NCI-H82 treated with DMSO at 0.1 percent for 48 hours (cell line): ENCODE measurements around the gene HEBP2.
"Not testable (repeated sequence)": the region's sequence is repeated elsewhere in the genome, so short reads cannot be mapped to it uniquely, and the experiment has no call there.

Experiments
- DNase-seq: peaks from one replicate; lab custom pipeline; 2025; ENCODE audit not compliant: unreplicated experiment; lab: John Stamatoyannopoulos, UW

Gene HEBP2

GRCh38 chr6:138424004-138424904 is 20.2 kb downstream of the HEBP2 start:
- DNase-seq = no peak

DNA sequence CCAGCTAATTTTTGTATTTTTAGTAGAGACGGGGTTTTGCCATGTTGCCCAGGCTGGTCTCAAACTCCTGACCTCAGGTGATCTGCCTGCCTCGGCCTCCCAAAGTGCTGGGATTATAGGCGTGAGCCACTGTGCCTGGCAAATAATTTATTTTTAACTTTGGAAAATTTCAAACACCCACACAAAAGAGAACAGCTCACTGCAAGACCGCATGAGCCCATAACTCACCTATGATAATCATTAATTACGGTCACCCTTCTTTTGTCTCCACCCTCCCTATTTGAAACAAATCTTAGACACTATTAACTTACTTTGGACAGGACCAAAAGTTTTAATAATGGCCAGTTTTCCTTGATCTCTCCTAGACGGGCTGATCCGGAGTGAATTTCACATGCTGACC is 21.2 kb downstream of the HEBP2 start:
- not testable (repeated sequence) for DNase-seq

DNA sequence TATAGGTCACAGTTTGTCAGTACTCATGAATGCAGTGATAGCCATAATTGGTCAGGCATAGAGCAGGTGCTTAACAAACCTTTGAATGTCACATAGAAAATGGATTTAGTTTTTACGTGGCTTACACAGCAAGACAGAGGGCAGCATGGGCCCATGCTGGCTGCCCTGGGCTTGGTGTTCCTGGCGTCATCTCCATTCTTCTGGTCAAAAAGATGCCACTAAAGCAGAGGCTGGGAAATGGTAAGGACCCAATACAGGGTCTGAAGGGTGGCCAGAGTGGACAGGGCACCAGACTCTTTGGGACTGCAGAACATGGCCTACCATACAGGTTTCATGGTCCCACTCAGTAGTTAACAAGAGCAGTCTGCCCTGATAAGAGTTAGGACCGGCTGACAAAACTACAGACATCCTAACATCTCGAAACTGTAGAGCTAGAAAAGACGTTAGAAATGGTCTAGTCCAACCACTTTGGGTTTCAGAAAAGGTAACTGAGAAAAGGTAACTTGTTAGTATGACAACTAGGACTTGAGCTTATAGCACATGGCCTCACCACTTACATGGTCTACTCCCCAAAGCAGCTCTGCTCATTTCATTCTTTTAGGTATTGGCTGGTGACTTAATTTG is 22.6 kb downstream of the HEBP2 start:
- DNase-seq = no peak

DNA sequence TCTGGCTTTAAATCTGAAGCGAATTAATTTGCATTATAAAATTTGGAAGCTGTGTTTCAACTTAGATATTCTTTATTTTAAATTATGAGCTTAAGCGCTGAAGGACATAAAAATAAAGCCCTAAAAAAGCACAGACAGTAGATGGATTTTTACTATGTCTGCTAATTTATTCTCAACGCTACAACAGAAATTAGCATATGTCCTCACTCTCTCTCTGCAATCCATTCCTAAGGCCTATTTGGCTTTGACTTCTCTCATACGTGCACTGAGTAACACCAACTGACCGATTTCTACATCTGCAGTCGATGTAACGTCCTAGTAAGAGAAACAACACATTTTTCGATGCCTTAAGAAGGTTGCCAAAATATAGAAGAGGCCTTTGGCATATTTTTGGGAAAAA is 23.7 kb downstream of the HEBP2 start:
- DNase-seq = no peak

DNA sequence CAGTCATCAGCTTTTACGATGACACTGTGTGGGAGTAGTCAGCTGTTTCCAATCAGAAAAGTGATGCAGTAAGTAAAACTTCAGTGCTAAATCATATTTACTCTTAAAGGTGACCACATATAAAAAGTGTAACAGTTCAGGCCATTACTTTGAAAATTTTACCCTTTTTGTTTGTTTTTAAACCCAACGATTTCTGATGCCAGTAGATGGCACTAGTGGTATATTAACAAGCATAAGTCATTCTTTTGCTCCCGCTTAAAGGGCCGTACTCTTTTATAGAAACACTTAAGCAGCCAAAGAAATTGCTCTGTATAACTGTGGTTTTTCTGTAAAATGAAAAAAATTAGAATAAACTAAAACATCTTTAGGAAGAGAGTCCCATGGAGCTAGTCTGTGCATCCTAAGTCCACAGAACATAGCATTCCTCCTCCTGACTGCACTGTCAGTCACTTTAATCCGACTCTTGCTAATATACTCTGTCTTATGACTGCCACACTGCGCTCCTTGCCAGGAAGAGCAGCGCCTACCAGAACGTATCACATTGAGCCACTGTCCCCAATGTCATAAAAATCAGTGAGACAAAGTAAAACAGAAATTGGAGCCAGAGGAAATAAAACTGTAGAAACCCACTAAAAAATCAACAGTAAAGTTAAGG is 25.0 kb downstream of the HEBP2 start:
- peak; percentile 55 for DNase-seq

DNA sequence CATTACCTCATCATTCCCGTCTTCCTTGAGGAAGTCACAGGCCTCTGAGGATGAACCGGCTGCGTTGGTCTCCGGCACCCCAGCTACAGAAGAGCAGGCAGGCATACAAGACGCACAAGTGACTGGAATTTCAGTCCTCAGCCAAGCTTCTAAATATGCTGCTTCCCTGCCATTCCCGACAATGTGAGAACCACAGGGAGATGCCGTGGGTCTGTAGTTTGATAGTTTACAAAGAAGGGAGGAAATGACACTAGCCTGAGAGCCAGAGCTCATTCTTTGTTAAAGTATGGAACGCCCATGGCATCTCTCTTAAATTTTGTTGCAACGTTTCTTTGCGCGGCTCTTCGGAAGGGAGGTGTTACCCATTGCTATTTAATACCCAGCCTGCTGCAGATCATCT is 25.7 kb downstream of the HEBP2 start:
- no peak for DNase-seq

DNA sequence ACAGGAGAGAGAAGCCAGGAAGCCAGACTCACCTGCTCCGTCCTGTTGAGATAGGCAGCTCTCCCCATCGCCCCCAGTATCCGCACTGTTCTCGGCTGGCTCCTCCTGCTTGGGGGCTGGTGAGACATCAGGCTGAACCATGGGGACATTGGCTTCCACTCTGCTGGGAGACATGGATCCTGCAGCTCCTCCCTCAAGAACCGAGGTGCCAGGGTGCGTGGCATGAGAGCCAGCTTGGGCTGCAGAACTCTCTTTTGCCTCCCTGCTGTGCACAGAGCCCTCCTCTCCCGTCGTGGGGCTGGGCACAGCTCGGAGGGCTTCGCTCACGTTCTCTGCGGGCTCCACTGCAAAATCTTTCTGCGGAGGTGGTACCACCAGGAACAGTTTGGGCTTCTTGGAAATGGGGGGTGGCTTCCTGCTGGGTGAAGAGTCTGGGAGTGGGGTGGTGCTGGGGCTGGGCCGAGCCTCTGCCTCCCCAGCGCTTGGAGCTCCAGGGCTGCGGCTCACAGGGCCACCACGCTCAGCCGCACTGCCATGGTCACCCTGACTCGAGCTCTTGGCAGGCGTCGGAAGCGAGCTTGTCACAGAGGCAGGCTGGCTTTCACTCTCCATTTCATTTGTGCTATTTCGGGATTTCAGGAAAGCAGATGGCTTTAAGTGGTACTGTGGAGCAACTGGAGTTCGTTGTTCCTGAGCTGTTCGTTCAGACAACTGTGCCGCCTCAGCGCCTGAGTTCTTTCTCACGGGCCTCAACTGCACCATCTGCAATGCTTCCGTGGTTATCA is 26.5 kb downstream of the HEBP2 start:
- DNase-seq = no peak

GRCh38 chr6:138431256-138432062 is 27.4 kb downstream of the HEBP2 start:
- DNase-seq = no peak

DNA sequence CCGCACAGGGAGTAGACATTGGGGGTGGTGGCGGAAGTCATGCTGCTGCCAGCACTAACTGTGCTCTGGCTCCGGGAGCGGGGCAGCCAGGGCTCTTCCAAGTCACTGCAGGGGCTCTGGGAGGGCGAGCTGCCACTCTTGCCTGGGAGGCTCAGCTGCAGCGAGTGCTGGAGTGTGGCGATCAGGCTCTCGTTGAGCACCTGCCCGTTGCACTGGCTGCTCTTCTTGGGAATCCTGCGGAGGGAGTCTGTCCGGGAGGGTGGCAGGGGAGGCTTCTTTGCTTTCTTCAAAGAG is 28.0 kb downstream of the HEBP2 start:
- DNase-seq = no peak

DNA sequence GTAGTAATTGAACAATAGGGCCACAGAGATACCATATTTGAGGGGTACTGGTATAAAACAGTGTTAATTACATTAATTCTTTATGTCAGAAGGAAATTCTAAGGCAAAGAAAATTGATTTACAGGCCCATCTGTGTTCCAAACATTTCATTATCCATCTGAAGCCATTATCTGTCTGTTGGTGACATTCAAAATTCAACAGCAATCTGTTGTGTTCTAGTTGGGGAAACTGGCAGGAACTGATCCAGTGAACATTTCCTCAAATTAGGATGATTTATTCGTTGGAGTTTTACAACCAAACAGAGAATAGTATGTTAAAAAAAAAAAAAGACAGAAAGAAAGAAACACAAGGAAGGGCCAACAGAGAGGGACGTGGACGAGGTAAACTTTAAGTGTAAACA is 30.1 kb downstream of the HEBP2 start:
- no peak for DNase-seq

- no peak for DNase-seq
These were observed 30.9 kb downstream of the HEBP2 start for GRCh38 chr6:138434925-138435324.

DNA sequence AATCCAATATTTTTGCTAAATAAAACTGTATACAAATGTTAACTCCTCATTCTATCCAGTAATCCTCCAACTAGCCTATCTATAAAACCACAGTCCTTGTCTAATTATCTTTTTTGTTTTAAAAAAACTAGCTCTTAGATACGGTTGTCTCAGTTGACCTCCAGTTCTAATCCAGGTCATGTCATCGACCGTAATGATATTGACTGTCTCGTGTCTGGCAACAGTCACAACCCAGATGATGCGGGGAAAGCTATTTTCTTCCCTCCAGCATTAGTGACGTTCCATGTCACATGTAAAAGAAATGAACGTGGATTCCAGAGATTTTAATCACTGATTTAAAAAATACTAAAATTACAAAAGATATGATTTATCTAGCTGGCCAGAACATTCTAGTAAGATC is 35.5 kb downstream of the HEBP2 start:
- DNase-seq = no peak

DNA sequence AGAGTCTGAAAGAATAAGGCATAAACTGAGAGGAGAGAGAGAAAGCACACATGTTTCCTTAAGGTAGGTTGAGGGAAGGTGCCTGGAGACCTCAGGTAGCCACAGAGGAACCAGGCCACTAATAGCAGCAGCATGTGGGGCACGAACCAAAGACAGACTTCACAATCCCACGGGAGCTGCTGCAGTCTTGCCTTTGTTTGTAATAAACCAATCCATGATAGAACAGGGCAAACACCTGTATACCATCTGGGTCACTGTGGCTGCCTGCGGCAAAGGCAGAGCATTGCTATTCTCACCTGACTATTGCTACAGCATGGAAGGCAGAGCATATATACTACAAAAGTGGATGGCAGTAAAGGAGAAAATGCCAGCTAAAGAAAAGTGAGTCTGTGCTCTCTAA is 36.3 kb downstream of the HEBP2 start:
- no peak for DNase-seq

GRCh38 chr6:138440758-138441357 is 36.8 kb downstream of the HEBP2 start:
- no peak for DNase-seq

GRCh38 chr6:138441965-138442364 is 37.9 kb downstream of the HEBP2 start:
- DNase-seq = no peak

DNA sequence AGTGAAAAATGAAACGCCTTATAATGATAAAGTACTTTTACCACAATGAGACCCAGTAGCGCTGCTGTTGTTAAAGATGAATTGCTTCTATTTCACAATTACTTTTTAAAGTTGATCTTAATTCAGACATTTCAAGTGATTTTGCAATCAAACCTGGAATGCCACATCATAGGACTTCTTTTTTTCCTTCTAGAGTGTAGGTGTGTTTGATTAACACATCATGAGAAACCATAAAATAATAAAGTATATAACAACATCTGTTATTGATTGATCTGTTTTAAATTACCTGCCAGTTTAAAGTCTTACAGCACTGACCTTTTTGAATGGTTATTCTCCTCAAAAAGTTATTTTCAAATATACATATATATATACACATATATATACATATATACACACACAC is 38.6 kb downstream of the HEBP2 start:
- DNase-seq = no peak

DNA sequence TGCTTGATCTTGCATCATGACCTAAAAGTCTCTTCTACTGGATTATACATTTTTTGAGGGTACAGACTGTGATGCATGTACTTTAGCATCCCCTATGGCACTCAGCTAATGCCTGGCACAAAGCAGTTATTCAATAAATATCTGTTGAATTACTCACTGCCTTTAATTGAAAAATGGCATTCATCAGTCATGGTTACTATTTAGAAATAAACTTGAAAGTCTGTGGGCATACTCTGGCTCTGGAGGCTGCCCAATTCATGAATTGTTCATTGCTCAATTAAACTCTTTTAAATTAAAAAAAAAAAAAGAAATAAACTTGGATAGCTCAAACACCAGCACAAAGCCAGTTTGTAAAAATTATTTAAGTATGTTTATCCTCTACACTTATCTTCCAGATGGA is 40.0 kb downstream of the HEBP2 start:
- DNase-seq = no peak

DNA sequence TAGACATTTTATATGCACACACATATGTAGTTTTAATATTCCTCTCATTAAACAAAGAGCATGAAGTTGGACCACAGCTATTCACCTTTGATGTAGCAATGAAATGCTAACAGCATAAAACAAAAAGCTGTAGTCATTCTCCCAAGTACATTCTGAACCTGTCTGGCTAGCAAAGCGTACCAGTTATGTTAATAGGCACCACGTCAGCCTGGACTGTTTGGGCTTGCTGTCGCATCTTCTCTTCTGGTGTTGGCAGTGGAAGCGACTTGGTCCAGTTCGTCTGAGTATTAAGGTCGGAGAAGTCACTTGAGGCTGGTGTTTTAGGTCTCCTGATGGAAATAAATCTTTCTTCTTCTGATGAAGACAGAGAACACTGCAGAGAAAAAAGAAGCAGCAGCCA is 42.8 kb downstream of the HEBP2 start:
- no peak for DNase-seq

DNA sequence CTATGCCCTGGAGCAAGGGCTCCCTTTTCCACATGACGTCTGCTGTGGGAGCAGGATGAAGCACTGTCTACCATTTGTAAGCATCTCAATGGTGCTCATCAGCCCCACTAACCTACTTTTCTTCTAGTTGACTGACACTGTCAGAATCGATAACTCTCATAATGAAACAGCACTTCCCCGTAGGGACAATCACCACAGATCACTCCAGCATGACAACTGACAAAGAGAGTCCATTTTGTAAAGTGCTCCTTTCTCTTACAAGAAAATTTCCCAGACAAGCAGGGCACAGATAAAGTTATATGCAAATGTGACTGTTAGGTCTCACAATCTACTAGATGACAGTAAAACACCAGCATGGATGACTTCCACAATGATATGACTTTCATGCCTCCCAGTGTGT is 46.4 kb downstream of the HEBP2 start:
- no peak for DNase-seq

- no peak for DNase-seq
These were observed 47.0 kb downstream of the HEBP2 start for GRCh38 chr6:138451043-138451442.
